ENCODE results near the gene TCP1.
A peak's percentile ranks its signal among the peaks of the same experiment; 100 is the strongest.
"Not testable (repeated sequence)": the region's sequence is repeated elsewhere in the genome, so short reads cannot be mapped to it uniquely, and the experiment has no call there.

Gene TCP1

GRCh38 chr6:159777240-159777904 is 12.0 kb downstream of the TCP1 start:
- no peak for DNase-seq (ENCODE audit: low read depth)

GRCh38 chr6:159772196-159772595 is 17.2 kb downstream of the TCP1 start:
- DNase-seq (ENCODE audit: low read depth): no peak

GRCh38 chr6:159769470-159769869 is 19.9 kb downstream of the TCP1 start:
- no peak for DNase-seq (ENCODE audit: low read depth)

- no peak for DNase-seq (ENCODE audit: low read depth)
Measured at GRCh38 chr6:159766906-159767305, 22.5 kb downstream of the TCP1 start.

GRCh38 chr6:159762681-159763293 is 26.6 kb downstream of the TCP1 start:
- DNase-seq (ENCODE audit: low read depth): peak; percentile 12

GRCh38 chr6:159761873-159762680 is 27.3 kb downstream of the TCP1 start, which contains the start of gene ACAT2:
Gene ACAT2, plus strand, starts transcription at chr6:159762045. Its CDS starts 43 bp downstream, at chr6:159762088.
- DNase-seq (ENCODE audit: low read depth): peak; percentile 88

GRCh38 chr6:159761129-159761872 is 28.1 kb downstream of the TCP1 start:
- no peak for DNase-seq (ENCODE audit: low read depth)

GRCh38 chr6:159760602-159761057 is 28.8 kb downstream of the TCP1 start:
- no peak for DNase-seq (ENCODE audit: low read depth)

- no peak for DNase-seq (ENCODE audit: low read depth)
Measured at GRCh38 chr6:159759645-159760044, 29.8 kb downstream of the TCP1 start.

- no peak for DNase-seq (ENCODE audit: low read depth)
Measured at GRCh38 chr6:159758031-159759001, 31.1 kb downstream of the TCP1 start.

- DNase-seq (ENCODE audit: low read depth): no peak
Measured at GRCh38 chr6:159756508-159756907, 32.9 kb downstream of the TCP1 start.

GRCh38 chr6:159754959-159755914 is 34.2 kb downstream of the TCP1 start:
- DNase-seq (ENCODE audit: low read depth): no peak

- DNase-seq (ENCODE audit: low read depth): no peak
Measured at GRCh38 chr6:159754401-159754800, 35.0 kb downstream of the TCP1 start.

GRCh38 chr6:159753081-159753872 is 36.1 kb downstream of the TCP1 start:
- DNase-seq (ENCODE audit: low read depth): no peak

- DNase-seq (ENCODE audit: low read depth): no peak
Measured at GRCh38 chr6:159751448-159751847, 38.0 kb downstream of the TCP1 start.

GRCh38 chr6:159748127-159748526 is 41.3 kb downstream of the TCP1 start:
- not testable (repeated sequence) for DNase-seq (ENCODE audit: low read depth)

- no peak for DNase-seq (ENCODE audit: low read depth)
Measured at GRCh38 chr6:159746759-159747158, 42.6 kb downstream of the TCP1 start.

GRCh38 chr6:159745081-159745480 is 44.3 kb downstream of the TCP1 start:
- DNase-seq (ENCODE audit: low read depth): no peak

GRCh38 chr6:159742165-159742564 is 47.2 kb downstream of the TCP1 start:
- DNase-seq (ENCODE audit: low read depth): no peak
